Hippocampal formation (tissue), 2 donors: ENCODE results near the gene RPP25L.
A peak's percentile ranks its signal among the peaks of the same experiment; 100 is the strongest.

Source experiments
- DNase-seq, 2 donors: peaks; one replicate each; lab custom pipeline; 2025; lab: John Stamatoyannopoulos, UW

Gene RPP25L

DNA sequence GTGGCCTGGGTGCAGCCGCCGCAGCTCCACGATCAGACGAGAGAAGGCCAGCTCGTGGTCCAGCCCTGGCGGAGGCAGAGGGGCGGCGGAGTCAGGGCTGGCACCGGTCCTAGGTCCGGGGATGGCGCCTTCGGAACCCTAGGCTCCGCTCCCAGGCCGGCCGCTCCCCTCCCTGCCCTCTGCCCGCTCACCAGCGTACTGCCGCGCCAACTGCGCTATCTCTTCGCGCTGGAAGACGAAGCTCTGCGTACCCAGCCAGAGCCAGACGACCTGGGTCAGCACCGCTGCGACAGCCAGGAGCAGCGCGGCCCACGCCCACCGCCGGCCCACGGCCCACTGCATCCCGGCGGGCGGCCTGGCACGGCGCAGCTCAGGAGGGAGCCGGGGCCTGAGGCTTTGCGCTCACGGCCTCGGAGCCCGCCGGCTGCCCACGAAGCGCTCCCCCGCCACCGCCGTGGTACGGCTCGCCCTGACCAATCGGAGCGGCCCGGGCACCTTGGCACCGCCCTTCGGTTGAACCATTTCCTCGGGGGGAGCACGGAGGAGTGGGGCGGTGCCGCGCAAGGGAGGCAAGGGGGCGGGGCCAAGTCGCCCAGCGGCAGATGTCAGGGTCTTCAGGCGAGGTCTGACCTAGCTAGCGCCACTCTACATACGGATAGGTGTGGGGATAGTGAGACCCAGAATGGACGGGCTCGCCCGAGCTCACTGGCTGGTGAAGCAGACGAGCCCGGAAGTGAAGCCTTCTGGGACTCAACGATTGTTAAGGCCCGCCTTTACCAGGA is 25.6 kb upstream of the RPP25L start, which contains the start of gene SIGMAR1:
TSS of gene SIGMAR1 (minus strand) at position 432 of the 782 bp plus-strand sequence. CDS start at position 342, 90 bp downstream.
- DNase-seq, result peak; percentile 92

- peak in 1 of 2 donors; percentile 40 for DNase-seq
Observed at GRCh38 chr9:34636791-34637355, 25.0 kb upstream of the RPP25L start.

GRCh38 chr9:34635556-34635955 is 23.7 kb upstream of the RPP25L start:
- no peak for DNase-seq

DNA sequence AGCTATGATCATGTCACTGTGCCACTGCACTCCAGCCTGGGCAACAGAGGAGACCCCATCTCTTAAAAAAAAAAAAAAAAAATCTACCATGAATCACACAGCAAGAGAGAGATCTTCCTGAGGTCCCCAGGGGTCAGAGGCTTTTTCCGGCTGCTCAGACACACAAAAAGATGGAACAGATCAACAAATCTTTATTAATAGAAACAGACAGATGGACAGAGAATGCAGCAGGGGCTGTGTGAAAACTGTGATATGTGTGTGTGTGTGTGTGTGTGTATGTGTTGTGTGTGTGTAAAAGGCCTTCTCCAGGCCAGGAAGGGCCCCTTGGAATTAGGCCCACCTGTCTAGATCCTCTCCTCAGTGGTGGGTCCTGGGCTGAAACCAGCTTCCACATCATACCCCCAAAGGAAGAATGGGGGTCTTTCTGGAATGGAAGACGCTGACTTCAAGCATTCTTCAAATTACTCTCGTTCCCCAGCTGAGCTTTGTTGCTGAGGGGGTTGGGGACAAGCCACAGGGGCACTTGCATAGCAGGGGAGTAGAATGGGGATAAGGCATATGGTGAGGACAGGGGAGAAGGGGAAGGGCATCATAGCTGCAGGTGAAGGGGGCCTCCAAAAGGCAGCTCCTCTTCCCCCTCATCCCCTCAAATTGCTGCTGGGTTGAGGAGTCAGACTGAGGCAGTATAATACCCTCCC is 22.8 kb upstream of the RPP25L start:
- DNase-seq, result no peak

- peak; percentile 49 to 59 for DNase-seq
Observed at GRCh38 chr9:34633851-34634550, 22.1 kb upstream of the RPP25L start.

GRCh38 chr9:34633166-34633565 is 21.3 kb upstream of the RPP25L start:
- DNase-seq, result no peak

GRCh38 chr9:34630402-34631154 is 18.7 kb upstream of the RPP25L start:
- DNase-seq, result no peak

DNA sequence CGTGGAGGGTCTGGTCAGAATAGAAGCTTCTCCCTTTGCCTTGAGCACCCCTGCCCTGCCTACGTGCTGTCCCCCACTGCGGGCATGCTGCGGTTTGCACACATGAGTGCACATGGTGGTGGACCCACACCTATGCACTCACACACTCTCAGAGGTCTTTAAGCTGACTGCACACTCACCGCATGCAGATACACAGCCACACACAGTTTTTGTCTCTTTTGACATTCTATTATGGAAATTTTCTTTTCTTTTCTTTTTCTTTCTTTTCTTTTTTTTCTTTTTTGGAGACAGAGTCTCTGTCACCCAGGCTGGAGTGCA is 17.6 kb upstream of the RPP25L start:
- DNase-seq, result no peak

- no peak for DNase-seq
Observed at GRCh38 chr9:34628656-34629490, 17.0 kb upstream of the RPP25L start, which contains the start of gene ARID3C. TSS of gene ARID3C (minus strand) at chr9:34629066. CDS start at chr9:34628014, 1,052 bp downstream.

DNA sequence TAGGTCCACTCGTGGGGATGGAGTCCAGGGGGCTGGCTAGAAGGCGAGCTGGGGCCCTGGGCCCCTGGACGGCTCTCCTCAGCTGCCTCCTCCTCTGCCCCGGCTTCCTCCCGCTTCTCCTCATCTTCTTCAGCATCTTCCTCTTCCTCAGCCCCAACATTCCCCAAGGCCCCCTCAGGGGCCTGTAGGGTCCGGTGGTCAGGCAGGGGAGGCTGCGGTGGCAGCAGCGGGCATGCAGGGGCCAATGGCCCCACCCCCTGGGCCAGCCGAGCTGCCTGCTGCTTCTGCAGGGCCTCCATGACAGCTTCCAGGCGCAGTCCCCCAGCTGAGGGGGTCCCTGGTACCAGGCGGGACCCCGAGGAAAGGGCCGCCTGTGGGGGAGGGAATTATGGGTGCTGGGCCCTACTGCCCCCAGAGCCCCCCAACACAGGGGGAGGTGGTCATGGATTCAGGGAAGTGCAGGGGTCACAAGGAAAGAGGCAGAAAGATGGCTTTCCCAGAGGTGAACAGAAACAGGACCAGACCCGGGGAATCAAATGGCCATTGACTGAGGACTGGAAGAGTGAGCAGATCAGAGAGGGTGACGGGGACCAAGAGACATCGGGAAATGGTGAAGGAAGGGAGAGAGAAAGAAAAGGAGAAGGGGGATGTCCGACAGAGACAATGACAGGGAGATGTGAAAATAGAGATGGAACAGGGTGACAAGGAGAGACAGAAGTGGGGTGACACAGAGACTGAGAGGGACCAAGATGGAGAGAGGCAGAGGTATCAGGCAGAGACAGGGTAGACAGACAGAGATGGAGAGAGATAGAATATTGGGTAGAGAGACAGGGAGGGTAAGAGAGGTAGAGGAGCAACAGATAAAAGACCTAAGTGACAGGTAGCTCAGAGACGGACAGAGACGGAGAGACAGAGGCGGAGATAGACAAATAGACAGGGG is 16.1 kb upstream of the RPP25L start:
- DNase-seq, result no peak

DNA sequence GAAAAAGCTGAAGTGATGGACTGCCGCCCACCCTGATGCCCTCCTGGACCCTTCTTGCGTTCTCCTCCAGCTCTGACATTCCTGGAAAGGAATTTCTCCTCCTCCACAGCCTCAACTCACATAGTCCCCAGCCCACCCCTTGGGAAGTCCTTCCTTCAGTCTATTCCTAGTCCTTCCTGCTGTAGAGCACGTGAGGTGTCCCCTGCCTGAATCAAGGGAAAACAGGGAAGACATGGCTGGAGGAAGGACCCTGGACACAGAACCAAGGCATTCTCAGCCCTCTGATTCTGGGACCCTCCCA is 13.2 kb upstream of the RPP25L start:
- DNase-seq, result no peak

DNA sequence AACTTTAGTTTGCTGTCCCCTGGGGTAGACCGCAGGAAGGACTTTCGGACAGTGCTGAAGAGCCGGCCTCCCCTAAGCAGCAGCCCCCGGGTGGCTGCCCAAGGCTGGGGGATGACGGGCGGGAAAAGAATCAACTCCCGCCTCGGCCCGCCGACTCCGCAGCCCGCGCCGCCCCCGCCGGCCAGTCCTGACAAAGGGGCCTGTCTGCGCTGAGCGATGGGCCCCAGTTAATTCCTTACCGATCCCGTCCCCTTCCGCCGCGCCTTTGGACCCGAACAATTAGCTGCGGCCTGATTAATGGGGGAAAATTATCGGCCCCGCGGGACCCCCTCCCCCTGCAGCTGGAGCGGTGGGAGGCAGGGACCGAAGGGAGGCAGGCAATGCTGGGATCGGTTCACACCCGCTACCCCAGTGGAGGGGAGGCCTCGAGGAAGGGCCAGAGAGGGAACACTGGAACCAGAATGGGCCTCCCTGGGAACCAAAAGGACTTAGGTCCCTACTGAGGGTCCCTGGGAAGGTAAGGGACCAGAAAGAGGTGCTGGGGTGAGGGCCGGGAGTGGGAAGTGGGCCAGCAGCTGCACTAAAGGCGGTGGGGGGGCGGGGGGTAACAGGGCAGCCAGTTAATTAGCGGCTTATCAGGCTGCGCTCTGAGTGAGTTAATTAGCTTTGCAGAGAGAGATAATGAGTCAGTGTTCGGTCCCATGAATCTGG is 12.7 kb upstream of the RPP25L start:
- no peak for DNase-seq

GRCh38 chr9:34623374-34624235 is 11.7 kb upstream of the RPP25L start:
- DNase-seq, result no peak

DNA sequence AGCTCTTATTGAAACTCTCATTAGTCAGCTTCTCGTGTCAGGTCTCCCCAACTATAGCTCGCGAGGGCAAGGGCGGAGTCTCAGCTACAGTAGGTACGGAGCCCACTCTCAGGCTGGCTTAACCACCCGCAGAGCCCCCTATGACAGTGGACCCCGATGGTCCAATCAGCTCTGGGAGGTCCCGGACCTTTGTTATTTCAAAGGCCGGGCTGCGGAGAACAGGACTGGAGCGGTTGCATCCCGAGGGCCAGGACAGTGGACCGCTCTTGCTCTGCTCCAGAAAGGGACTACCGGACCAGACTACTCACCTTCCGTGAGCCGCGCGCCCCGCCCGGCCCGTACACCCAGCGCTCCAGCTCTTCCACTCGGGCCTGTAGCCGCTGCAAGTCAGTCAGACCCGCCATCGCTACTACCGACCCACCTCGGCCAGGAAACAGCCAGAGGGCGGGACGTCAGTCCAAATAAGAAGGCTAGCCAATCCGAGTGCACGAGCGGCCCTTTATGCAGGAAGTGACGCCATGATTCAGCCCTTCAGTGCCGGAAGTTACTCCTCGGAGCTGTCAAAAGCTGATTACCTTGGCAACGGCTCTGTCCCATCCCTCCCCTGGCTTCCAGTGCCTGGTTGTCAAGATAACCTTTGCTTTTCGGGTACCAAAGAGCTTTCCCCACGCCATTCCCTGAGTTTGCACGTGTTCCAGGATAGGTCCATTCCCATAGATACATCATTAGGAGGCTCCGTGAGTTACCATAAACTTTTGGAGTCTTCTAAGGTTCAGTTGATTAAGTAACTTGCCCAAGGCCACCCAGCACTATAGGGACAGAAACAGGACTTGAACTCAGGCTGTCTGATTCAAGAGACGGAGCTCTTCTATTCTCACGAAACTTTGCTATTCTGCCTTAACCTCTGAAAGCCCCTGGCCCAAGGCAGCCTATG is 8.4 kb upstream of the RPP25L start, which contains the start of gene DCTN3:
TSS of gene DCTN3 (minus strand) at position 435 of the 934 bp plus-strand sequence. CDS start at position 404, 31 bp downstream.
- peak; percentile 88 to 98 for DNase-seq

GRCh38 chr9:34615132-34615531 is 3.2 kb upstream of the RPP25L start:
- DNase-seq, result no peak

DNA sequence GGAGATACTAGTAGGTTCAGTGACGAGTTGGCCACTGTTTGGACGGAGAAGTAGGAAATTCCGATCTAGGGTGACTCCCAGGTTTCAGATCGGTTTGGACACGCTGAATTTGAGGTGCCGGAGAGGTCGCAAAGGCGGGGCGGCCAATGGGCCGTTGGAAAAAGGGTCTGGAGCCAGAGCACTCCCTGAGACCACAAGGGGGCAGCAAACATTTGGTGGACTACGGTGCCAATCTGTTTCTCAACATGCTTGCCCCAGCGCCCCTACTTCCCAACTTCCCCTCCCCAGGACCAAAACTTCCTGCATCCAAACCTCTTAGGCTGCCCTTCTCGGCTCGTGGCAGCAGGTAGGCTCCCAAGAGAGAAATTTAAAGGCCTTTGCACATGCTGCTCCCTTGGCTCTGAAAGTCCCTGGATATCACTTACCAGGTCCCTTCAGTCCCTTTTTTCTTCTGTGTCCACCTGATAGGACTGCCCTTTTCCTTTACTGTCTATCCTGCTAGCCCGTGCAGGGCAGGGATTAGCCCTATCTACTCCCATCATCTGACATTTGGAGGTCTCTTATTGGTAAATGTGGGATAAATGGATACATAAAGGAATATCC is 992 bp upstream of the RPP25L start:
- DNase-seq, result peak; percentile 67 to 74
